ENCODE results near the gene TMEM156.

Gene TMEM156

DNA sequence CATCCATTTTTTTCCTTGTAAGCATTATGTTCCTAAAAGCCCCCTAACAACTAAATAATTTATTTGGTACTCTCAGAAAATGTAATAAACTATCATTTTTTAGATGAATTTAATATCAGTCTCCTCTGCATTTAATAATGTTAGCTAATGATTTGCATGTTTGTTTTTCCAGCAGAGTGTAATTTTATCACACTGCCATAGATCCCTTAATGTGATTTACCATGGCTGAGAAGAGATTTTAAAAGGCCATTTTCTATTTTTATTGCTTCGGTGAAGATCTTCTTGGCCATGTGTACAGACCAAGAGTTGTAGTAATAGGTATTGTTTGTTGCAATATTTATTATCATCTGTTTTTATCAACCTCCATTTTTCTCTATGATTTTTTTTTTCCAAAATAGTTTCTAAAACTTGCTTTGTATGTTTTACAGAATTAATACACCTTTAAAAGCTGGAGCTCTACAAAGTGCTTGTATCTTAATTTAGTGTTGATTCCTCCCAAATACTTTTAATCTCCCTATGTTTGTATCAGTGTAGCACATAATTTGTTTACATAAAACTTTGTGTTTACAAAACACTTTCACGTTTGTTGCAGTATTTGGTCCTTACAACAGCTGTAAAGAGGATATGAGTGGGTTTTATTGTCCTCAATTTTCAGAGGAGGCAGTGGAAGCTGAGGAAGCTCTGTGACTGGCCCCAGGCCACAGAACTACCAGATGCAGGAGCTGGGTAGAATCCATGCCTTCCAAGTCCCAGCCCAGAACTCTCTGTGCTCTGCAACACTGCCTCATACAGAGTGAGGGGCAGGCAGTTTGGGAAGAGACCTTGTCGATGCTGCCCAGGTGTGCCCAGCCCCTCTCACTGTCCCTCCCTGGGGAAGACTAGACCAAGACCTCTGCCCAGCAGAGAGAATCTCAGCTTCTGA, 106.5 kb downstream of the TMEM156 start:
- DNase-seq (ENCODE audit: low read depth) = no peak

DNA sequence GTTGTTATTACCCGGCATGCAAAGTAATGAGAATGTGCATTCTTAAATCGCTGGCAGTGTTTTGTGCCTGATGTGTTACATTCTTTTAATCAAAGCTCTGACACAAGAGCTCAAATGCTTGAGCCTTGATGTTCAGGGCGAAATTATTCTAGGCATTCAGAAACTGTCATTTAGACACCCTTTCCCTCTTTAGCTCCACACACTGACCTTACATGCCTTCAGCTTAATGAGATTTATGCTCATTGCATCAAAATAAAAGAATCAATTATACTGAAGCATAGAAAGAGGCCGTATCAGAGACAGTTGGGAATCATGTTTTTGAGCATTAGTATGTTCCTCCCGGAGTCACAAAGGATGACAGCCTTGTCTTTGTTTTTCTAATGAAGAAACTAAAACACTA, 107.9 kb downstream of the TMEM156 start:
- DNase-seq (ENCODE audit: low read depth) = no peak

DNA sequence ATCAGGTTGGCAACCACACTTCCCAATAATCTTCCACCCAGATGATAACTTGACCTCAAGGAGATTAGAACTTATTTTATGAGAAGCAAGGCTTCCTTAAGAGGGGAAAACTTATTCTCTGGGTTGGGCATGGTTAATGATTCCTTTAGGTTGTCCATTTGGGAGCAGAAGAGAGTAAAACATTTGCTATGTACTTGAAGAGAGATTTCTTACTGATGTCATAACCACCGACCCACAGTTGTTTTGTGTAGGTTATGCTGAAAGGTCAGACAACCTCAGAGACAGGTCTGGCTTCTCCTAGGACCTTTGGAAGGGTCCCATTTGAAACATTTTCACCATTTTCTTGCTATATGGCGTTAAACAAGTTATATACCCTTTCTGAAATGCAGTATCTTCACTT, 108.5 kb downstream of the TMEM156 start:
- DNase-seq (ENCODE audit: low read depth) = no peak

DNA sequence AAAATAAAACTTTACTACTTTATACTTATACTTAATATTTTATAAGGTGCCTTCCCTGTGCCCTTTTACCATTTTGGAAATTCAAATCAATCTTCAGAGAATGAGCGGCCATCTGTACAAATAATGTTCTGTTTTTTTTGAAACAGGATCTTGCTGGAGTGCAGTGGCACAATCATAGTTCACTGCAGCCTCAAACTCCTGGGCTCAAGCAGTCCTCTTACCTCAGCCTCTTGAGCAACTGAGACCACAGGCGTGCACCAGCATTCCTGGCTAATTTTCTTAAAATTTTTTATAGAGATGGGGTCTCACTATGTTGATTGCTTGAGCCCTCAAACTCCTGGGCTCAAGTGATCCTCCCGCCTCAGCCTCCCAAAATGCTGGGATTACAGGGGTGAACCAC, 111.1 kb downstream of the TMEM156 start:
- DNase-seq (ENCODE audit: low read depth) = no peak

DNA sequence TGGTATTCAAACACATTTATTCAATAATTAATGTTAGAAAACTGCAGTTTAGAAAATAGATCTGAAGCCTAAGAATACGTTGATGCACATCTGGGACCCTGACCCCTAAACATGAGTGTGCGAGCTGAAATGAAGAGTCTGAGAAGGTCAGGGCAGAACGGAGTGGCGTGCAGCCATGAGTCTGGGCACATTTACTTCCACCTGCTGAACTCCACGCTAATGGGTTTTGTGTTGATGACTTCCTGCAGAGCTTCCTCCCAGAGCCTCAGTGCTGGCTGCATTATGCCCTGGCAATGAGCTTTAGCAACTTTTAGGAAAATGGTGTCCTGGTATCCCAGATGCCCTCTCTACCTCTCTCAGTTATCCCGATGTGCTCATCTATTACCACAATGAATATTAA, 111.5 kb downstream of the TMEM156 start:
- no peak for DNase-seq (ENCODE audit: low read depth)

DNA sequence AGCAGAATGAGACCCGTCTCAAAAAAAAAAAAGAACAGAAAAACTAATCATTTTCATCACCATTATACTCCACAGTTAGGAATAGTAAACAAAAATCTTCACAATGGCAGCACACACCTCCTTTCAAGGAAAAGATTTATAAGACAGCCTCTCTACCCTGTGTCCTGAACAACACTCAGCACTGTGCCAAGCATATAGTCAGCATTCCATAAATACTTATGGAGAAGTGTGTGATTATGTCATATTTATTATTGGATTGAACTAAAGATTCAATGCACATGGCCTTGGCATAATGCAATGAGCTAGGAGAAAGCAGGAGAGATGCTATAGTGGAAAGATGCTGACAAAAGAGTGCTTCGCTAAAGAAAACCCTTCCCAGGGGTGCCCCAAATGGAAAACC, 112.0 kb downstream of the TMEM156 start:
- DNase-seq (ENCODE audit: low read depth) = no peak

DNA sequence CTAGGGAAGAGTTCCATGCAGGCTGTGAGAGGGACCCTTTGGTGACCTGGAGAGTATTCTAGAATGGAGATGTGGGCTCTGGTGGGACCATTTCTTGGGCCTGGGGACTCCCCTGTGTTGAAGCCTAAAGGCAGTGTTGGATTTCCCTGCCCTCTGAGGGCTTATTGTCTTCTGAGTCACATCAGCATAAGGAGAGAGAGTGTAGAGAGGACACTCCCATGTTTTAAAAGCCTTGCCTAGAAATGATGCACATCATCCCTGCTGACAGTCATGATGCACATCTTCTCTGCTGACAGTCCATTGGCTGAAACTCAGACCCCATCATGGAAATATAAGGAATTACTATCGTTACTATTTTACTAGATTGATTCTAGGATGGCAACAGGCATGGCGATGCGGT, 112.7 kb downstream of the TMEM156 start:
- DNase-seq (ENCODE audit: low read depth) = no peak

DNA sequence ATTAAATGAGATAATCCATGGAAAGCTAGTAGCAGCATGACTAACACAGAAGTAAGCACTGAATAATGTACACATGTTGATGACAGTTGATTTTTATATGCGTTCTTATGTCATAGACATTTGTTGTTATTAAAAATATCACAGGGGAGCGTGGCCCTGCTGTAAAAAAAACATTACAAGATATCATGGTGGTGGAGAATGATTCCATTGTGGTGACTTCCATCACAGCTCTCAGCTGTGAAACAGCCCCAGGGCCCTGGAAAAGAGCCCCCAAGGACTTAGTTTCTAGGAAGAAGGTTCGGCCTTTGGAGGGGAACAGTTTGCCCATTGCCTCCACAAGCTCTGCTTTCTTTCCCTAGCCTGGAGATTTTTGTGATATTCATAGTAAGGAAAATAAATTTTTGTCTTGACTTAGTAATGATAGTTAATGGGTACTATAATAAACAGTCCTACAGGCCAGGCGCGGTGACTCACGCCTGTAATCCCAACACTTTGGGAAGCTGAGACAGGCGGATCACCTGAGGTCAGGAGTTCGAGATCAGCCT, 114.7 kb downstream of the TMEM156 start:
- no peak for DNase-seq (ENCODE audit: low read depth)

Measured in HS-5 (cell line).